22Rv1 (cell line): ENCODE measurements around the gene GDPD5.

Experiments used
- ZFX ChIP-seq: fragments of 450-650 bp; IDR thresholded peaks from 2 replicates; pipeline ENCODE4 v1.6.1; 2017; ENCODE audit warnings: antibody characterized with exemption, borderline replicate concordance
- TF ChIP-seq, protein P1 (sequence below): fragments of 450-650 bp; IDR thresholded peaks from 2 replicates; pipeline ENCODE4 v1.5.1; 2017; ENCODE audit warnings: mild to moderate bottlenecking

DNA sequence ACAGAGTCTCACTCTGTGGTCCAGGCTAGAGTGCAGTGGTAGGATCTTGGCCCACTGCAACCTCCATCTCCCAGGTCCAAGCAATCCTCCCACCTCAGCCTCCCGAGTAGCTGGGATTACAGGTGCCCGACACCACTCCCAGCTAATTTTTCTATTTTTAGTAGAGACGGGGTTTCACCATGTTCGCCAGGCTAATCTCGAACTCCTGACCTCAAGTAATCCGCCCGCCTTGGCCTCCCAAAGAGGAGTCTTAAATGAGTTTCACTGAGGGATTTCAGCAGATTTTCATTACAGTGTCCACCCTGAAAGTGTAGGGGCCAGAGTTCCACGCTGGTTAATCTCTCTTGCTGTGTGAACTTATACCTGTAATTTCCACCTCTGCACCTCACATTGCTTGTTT is 126.8 kb downstream of the GDPD5 start:
- TF ChIP-seq, protein P1, sequence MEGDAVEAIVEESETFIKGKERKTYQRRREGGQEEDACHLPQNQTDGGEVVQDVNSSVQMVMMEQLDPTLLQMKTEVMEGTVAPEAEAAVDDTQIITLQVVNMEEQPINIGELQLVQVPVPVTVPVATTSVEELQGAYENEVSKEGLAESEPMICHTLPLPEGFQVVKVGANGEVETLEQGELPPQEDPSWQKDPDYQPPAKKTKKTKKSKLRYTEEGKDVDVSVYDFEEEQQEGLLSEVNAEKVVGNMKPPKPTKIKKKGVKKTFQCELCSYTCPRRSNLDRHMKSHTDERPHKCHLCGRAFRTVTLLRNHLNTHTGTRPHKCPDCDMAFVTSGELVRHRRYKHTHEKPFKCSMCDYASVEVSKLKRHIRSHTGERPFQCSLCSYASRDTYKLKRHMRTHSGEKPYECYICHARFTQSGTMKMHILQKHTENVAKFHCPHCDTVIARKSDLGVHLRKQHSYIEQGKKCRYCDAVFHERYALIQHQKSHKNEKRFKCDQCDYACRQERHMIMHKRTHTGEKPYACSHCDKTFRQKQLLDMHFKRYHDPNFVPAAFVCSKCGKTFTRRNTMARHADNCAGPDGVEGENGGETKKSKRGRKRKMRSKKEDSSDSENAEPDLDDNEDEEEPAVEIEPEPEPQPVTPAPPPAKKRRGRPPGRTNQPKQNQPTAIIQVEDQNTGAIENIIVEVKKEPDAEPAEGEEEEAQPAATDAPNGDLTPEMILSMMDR: no peak
- TF ChIP-seq ZFX: no peak
